HG02678 (cell line): ENCODE results near the gene SND1.

ENCODE experiments used
- ATAC-seq: cut with Tn5 transposase; IDR thresholded peaks from one replicate; pipeline ENCODE4 v1.9.1; 2021; ENCODE audit warnings: mild to moderate bottlenecking, moderate library complexity; ENCODE audit not compliant: unreplicated experiment

Gene SND1

DNA sequence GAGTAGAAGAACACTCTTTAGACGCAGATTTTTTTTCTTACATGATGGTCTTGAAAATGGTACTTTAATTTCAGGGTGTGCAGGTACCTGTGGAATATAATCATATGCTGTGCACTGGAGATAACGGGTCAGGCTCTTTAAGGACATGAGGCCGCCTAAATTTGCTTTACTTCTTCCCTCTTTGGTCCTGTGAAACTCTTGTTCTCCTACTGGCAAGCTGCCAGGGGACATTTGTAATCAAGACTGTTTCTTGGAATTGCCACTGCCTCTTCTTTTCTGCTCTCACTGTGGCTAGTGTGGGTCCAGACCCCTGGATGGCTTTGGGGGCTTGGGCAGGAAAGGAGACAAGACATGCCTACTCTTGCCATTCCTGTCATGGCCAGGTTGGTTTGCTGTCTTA, 146.0 kb downstream of the SND1 start:
- ATAC-seq: no peak

DNA sequence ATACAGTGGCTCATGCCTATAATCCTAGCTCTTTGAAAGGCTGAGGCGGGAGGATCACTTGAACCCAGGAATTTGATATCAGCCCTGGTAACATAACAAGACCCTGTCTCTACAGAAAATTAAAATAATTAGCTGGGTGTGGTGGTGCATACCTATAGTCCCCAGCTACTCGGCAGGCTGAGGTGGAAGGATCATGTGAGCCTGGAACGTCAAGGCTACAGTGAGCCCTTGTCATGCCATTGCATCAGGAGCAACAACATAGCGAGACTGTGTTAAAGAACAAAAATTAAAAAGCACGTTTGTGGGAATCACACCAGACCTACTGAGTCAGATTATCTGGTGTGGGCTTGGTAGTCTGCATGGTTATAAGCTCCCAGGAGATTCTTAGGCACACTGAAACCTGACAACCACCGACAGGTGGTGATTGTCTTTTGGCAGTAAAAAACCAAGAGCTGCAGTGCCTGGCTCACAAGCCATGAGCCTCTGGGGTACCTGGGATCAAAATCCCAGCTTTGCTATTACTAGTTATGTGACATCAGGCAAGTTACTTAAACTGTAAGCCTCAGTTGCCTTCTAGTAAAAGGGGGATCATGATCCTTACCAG, 146.9 kb downstream of the SND1 start:
- no peak for ATAC-seq

DNA sequence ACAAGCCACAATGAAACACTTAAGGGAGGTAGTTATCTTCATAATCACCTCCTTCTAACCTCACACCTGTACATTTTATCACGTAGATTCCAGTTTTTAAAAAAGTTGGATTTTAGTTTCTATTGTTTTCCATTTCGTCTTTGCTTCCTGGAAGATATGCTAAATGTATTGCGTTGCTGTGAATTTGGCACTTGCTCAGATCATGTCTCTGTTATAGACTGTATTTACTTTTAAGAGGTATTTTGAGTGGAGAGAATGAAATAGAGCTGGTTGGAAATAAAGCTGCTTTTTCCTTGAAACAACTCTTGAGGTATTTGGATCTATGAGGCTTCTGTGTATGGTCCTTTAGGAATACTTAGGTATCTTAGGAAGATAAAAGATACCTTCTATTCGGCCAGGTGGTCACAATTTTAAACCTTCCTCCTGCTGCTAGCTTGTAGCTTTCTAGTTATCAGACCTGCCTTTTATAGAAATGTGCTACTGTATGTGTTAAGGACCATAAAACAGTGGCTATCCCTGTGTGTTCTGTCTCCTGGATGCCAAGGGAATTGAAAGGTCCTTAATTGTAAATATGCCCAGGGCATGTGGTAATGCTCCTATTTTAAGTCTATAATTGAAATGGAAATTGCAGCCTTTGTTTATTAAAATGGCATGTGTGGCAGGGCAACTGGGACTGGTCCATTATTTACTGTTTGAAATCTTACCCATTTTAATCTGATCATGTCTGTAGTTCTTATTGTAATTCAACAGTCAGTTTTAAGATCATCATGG, 147.7 kb downstream of the SND1 start:
- no peak for ATAC-seq

DNA sequence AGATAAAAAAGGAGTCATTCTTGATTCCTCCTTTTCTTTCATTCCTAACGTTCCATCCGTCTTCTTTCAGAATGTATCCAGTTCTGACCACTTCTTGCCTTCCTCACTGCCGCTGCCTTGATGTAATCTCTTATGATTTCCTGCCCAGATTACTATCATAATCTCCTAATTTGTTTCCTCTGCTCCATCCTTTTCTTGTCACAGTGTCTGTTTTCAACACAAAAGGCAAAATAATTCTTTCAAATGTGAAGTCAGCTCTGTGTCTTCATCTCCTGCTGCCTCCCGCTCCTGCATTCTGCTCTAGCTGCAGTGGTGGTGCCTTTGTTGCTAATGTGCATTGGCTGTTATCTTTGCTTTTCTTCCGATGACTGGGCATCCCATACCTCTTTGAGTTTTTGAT, 150.9 kb downstream of the SND1 start:
- ATAC-seq: no peak

DNA sequence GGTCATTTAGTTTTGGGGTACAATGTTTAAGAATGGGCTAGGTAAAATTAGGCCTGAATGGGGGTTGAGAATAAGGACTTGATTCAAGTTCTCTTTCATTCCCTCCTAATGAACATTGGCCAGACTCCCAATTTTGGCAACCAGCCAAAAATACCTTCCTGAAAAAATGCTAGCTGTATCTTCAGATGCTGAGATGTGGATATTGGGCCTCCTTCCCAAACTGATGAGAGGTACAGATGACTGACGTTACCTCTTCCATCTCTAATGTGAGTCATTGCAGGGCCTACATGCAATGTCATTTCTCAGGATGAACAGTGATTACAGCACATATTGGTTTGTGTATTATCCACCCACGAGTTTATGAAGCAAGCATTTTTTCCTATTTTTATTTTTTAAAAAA, 151.6 kb downstream of the SND1 start:
- no peak for ATAC-seq

DNA sequence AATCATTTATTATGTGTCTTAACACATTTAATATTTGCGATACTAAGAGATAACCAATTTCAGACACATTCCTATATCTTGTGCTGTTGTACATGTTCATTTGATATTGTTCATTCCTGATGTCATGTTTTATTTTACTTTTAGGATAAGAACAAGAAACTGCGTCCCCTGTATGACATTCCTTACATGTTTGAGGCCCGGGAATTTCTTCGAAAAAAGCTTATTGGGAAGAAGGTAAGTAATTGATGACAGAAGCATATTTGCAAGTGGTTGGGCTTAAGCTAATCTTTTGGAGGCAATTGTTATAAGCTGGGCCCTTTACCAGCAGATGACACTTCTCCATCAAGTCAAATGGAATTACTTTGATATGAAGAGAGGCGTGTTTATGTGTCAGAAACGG, 155.3 kb downstream of the SND1 start:
- no peak for ATAC-seq

DNA sequence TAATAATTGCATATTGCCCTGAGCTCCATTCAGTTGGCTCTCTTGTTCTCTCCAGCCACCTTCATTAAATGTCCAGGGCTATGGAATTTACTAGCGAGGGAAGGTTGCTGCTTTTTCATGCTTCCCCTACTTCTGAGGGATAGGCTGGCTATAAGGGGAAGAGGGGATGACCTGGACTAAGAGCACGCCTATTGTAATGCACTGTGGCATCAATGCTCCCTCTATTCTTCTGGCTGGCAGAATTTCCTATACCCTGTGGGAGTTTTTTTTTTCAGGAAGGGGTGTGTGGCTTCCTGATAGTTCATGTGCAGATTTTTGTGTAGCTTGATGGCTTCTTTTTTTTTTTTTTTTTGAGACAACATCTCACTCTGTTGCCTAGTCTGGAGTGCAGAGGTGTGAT, 155.8 kb downstream of the SND1 start:
- no peak for ATAC-seq

DNA sequence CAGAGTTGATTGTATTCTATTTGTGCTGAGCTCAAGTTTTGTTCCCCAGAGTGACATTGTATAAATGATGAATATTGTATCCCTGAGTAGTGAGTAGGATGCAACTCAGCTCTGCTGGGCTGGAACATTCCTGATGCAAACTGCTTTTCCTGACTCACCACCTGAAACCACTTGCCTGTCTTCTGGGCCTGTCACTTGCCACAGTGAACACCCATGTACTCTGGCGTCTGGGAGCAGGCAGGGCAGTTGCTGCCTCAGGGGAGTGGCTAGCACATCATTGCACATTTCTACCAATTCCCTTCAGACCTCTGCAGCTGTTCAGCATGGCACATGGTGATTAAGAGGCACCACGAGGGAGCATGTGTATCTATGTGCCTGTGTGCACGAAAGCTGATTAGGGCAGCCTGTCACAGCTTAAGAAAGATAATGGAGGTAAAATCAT, 157.3 kb downstream of the SND1 start:
- ATAC-seq: no peak

DNA sequence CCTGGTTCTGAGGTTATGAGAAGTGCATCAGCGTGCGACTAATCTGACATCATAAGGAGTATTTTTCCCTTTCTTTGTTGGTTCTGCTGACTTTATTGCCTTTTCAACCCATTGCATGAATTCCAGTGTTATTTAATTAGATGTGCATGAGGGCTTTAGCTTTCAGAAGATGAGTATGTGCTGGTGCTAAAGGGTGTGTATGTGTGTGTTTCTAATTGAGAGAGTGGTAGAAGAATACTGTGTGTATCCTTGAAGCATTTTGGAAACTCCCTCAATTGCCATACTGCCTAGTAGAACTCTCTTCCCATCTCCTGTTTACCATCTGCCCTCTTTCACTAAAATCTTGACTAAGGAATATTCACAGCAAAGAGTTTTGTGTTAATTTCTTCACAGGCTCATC, 158.1 kb downstream of the SND1 start:
- ATAC-seq: no peak

DNA sequence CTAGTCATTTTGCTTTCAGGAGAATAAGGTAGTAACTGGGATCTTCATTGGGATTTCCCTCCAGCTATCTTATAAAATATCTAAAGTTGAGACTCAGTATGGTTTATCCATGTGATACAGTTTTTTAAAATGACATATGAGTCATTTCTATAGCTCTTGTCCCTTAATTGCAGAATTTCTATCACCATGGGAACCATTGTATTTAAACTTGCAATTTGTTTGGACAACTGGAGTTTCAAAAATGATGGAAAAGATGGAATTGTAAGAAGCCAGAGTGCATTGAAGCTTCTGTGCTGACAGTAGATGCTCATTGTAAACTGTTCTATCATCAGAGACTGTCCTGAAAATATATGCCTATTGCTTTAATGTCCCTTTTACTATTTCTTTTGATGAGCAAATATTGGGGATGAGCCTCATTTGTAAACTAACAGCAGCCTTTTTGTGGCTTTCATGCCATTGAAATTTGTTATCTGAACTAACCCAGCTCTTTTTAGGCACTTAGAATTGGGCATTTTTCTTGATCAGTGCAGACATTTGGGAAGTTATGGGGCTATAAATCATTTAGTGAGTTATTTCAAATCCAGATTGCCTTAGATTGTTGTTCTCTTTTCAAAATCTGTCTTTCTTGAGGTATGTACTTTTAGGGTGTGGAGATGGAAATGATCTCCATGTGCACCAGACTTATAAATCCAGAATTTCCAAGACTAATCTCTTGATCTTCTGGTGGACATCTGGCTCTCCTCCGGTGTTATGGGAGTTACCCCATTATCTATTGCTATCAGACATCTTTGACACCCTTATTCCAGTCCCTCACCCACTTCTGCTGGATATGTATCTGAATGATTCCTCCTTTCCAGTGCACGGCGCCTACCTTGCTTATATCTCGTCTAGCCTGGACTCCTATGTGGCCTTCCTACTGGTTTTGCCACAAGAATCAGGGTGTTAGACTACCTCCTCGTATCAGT, 159.0 kb downstream of the SND1 start:
- no peak for ATAC-seq

DNA sequence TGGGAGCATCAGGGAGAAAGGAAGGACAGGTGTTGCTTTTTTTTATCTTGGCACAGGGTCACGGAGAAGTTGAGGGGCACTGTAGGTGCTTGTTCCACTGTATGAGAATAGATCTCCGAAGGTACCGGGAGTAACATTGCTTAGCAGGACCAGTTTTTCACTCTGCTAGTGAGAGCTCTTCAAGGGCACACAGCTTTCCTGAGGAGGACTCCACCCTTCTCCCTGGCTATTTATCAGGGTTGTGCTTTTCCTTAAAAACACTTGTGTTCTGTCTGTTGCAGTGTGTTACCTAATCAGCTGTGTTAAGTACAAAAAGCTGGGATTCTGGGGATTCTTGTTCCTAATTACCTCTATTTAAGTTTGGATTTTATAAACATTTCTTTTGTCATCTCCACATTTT, 160.5 kb downstream of the SND1 start:
- ATAC-seq: no peak

DNA sequence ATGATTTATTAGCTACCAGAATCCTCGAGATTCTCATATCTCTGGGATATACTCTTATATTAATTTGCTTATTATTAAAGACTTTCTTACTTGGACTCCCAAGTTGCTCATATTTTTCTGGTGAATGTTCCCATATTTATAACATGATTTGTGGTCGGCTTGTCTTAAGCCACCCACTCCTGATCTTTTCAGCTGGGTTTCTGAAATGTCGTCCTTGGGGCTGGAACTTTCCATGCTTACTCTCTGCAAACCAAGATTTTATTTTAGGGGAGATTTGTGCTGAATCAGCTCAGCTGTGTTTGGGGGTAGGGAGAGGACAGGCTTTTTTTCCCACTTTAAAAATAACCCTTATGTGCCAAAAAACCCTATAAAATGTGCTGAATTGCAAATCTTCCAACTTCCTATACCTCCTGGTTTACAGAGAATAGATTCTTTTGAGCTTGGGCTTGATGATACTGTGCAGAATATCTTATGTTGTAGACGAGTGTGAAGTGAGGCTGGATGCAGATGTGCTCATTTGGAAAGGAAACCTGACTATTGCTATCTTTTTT, 162.1 kb downstream of the SND1 start:
- no peak for ATAC-seq

DNA sequence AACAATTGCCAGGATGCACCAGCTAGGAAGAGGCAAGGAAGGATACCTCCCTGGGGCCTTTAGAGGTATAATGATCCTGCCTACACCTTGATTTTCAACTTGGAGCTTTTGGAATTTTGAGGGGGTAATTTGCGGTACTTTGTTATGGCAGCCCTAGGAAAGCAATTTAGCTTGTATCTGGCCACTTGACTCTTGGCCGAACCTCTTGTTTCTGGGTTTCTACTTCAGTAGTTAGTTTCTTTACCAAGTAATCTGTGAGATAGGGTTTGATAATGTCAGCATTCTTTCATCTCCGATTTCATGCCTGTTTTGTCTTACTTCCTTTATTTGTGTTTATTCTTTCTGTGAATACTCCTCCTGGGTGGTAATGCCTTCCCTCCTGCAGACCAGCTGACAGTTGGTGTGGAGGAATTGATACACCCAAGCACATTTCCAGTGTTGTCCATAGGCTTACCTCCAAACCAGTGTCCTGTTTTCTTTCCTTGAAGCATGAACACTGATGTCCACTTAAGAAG, 163.7 kb downstream of the SND1 start:
- ATAC-seq: no peak

DNA sequence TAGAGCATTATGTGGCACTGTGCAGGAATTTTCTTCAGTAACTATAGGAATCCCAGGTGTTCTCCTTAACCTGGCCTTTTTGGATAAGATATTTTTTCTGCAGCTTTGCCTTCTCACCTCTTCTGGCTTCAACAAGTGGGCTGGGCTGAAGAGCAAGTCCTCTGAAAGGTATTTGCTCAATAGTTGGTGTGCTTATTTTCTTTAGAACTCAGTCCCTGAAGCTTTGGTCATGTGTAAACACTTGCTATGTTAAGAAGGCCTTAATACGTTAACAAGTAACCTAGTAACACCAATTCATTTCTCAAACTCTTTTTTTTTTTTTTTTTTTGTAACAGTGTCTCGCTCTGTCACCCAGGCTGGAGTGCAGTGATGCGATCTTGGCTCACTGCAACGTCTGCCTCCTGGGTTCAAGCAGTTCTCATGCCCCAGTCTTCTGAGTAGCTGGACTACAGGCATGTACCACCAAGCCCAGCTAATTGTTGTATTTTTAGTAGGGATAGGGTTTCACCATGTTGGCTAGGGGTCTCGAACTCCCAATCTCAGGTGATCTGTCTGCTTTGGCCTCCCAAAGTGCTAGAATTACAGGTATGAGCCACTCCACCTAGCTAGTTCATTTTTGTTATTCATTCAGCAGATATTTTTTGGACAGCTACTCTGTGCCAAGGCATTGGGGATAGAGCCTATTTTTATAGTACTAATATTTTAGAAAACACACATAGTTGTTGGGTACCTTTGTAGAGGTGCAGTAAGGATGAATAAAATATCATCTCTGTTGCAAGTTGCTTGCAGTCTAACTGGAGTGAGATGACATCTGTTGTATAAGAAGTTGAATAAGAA, 164.6 kb downstream of the SND1 start:
- no peak for ATAC-seq

DNA sequence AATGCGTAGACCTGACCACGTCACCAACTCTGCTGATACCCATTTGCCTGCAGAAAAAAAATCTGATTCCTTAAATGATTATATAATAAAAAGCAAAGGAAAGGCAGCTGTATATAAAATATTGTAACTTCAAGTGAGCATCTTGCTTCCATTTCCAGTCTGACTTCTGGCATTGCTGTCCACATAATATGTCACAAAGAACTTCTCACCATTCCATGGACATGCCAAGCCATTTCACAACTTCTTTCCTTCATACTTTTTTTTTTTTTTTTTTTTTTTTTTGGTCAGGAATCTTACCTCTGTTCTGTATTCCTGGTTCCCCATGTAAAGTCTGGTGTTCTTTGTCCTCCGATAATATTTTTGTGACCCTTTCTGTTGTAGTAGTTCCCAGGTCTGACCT, 165.5 kb downstream of the SND1 start:
- ATAC-seq: no peak

DNA sequence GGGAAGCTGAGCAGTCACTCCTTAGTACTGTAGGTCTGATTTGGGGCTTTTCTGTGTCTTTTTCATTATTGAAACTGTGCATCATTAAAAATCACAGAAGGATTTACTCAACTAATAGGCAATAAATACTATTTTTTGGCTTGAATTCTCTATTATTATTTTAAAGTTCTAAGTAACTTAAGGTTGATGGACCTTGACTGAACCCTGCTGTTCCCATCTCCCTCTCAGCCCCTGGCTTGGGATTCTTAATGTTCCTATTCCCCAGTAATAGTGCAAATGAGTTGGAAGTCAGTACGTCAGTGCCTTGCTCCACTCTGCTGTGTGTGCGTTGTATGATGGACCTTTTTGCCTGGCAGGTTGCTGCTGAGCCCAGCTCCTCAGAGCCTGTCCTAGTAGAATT, 166.3 kb downstream of the SND1 start:
- ATAC-seq: no peak

DNA sequence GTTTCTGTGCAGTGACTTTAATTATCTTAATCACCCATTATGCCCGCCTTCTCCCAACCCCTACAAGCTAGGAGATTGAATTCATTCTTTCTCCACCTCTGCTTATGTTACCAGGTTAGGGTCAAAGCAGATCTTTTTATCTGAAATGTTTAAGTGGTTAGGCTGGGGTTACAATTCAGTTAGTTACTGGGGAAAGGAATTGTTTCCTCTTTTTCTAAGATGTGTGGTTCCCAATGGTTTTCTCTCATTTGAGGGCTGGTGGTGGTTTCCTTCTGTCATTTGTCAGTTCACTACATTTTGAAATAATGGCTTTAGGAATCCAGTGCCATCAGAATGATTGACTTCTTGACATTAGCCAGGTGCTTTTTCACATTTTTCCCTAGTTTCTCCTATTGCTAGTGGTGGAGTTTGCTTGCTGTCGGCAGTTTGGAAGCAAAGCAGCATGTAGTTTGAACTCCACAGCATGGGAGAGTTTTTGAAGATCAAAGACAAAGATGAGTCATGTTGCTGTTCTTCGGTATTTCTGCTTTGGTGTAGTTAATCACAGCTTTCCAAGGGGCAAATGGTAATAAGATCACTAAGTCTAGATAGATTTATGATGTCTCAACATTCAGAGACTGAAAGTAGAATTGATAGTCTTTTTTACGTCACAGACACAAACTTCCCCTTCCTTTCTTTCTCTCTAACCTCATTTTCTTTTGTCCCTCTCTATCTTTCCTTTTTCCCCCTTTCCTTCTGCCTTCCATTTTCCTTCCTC, 168.2 kb downstream of the SND1 start:
- ATAC-seq: peak; percentile 41

DNA sequence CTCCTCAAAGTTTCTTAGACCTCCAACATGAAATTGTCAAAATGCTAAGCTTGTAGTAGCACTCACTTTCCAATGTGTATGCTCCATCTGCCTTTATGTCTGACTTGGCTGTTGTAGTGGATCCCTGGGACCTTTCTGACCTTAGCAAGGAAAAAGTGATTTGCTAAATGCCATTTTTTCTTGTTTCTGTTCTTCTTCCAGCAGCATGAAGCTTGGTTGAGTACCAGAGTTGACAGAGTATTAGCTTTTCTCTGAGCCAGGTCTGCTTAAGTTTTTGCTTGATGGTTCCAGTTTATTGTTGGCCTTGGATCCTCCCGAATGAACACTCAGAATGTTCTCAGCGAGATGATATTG, 168.7 kb downstream of the SND1 start:
- ATAC-seq: peak; percentile 13

DNA sequence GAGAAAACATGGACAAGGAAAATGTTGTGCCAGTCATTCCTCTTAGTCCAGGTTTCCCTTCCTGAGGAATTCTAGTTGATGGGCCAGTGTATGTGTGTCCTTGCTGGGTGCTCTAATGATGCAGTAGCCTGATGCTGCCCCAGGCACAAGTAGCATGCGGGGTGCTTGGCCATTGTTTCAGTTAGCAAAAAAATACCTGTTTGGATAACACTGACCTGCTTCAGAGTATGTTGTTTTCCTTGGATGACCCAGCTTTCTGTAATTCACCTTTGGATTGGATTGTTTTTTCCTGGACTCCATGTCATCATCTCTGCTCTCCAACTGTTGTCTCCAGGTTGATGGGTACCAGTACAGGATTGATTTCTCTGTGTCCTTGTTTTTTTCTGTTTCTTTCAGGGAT, 169.2 kb downstream of the SND1 start:
- no peak for ATAC-seq
